Choroid plexus epithelial cell (primary cell): ENCODE results near the gene GLB1L.

Experiments
- DNase-seq: peaks from one replicate; pipeline ENCODE4 v3.0.0-alpha.2; 2010; ENCODE audit warnings: low read depth
- H3K4me3 ChIP-seq: 2 replicates; pipeline ENCODE4 v1.5.1; 2011; ENCODE audit warnings: low read depth, mild to moderate bottlenecking, control low read depth, low read length, moderate library complexity
- TF ChIP-seq, protein P1 (sequence below): conservative IDR thresholded peaks from 2 replicates; pipeline ENCODE4 v1.5.1; 2011; ENCODE audit warnings: low read depth, mild to moderate bottlenecking, control low read depth, inconsistent platforms, low read length, moderate library complexity

The GLB1L gene

DNA sequence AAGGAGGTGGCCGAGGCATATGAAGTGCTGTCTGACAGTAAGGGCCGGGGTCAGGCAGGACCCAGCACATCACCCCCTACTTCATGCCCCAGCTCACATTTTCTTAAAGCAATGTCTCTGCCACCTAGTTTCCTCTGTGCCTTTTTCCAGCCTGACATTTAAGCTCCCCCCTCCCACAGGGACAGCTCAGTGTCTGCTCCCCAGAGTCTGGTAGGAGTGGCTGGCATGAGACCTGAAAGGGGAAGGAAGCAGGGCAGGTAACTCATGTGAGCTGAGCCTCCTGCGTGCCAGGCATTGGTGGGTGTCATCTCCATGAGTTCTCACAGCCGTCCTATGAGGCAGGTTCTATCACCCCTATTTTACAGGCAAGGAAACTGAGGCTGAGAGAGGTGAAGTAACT is 35.4 kb upstream of the GLB1L start:
- no peak overlapping the region for H3K4me3 ChIP-seq
- no peak for DNase-seq
- TF ChIP-seq, protein P1, sequence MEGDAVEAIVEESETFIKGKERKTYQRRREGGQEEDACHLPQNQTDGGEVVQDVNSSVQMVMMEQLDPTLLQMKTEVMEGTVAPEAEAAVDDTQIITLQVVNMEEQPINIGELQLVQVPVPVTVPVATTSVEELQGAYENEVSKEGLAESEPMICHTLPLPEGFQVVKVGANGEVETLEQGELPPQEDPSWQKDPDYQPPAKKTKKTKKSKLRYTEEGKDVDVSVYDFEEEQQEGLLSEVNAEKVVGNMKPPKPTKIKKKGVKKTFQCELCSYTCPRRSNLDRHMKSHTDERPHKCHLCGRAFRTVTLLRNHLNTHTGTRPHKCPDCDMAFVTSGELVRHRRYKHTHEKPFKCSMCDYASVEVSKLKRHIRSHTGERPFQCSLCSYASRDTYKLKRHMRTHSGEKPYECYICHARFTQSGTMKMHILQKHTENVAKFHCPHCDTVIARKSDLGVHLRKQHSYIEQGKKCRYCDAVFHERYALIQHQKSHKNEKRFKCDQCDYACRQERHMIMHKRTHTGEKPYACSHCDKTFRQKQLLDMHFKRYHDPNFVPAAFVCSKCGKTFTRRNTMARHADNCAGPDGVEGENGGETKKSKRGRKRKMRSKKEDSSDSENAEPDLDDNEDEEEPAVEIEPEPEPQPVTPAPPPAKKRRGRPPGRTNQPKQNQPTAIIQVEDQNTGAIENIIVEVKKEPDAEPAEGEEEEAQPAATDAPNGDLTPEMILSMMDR = no peak

DNA sequence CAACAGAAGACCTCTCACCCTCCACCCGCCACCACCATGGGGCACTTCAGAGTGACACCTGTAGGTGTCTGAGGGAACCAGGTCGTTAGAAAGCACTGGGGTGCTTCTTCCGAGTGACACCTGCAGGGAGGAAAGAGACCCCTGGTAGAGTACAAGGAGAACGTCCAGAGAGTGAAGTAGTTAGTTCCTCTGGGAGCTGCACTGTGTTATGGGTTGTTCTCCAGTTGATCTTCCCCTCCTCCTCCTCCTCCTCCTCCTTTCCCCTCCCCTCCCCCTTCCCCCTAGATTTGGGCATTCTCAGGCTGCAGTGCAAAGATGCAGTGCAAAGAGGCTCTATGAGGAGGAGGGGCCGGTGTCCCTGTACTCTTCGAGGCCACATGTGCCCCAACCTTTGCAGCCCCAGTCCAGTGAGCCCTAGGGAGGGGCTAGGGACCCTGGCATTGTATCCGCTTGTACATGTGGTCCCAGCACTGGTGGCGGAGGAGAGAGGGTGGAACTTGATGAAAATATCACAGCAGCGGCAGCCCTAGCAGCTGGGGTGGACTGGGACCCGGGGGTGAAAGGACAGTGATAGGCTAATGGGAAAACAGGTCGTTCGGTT is 34.8 kb upstream of the GLB1L start:
- TF ChIP-seq, protein P1 = peak; percentile 2
- H3K4me3 ChIP-seq = peak overlapping the region; percentile 61
- DNase-seq = no peak

DNA sequence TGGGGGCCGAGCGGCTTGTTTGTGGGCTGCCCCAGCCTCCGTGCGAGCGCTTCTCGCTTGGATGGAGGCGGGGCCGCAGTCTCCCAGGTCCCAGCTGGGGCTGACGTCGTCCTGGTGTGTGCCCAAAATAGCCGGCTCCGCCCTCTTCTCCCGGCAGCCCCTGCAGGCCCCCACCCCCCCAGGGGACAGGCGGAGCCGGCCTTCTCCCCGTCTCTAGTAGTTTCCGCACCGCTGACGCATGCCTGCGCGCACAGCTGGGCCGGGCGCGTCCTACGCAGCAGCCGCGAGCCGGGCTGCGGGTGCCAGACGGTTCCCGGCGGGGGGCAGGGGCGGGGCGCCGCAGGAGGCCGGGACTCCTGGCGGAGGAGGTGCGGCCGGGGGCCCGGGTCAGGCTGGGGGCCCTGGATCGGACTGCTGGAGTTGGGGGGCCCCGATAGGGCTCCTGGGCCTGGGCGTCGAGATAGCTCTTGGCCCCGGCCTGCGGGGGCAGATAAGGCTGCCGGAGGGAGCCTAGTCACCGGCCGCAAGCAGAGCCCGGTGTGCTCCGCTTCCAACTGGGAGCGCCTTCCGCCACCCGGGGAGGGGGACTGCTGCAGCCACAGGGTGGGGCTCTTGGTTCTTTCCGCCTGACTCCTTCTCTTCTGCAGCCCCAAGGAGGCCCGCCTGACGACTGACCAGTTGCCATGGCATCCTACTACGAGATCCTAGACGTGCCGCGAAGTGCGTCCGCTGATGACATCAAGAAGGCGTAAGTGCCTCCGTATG is 34.1 kb upstream of the GLB1L start, which contains the start of gene DNAJB2:
DNAJB2 (plus strand) TSS at position 216 of the 765 bp plus-strand sequence; CDS start at position 684, 468 bp downstream.
- peak within 1 kb of the TSS; percentile 61 for H3K4me3 ChIP-seq
- DNase-seq = peak; percentile 100
- TF ChIP-seq, protein P1 = peak; percentile 41

DNA sequence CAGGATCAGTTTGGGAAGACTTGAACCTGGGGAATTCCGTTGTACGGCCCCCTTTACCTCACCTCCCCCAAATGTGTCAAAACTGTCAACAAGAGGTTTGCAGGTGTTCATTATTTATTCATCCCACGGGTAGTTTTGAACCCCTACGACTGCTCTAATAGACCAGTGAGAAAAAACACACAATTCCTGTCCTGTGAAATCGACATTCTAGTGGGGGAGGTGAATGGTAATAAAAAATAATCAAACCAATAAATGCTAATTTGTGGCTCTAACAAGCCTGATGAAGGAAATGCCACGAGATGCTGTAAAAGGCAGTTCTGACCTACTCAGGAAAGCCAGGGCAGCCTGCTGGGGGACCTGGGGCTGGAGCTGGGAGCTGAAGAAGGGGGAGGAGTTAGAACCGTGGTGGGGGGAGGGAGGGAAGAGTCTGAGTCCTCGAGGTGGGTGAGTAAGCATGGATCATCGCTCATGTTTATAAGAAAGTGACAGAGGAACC is 33.5 kb upstream of the GLB1L start:
- H3K4me3 ChIP-seq = peak overlapping the region; percentile 44
- no peak for DNase-seq
- TF ChIP-seq, protein P1 = peak; percentile 15

DNA sequence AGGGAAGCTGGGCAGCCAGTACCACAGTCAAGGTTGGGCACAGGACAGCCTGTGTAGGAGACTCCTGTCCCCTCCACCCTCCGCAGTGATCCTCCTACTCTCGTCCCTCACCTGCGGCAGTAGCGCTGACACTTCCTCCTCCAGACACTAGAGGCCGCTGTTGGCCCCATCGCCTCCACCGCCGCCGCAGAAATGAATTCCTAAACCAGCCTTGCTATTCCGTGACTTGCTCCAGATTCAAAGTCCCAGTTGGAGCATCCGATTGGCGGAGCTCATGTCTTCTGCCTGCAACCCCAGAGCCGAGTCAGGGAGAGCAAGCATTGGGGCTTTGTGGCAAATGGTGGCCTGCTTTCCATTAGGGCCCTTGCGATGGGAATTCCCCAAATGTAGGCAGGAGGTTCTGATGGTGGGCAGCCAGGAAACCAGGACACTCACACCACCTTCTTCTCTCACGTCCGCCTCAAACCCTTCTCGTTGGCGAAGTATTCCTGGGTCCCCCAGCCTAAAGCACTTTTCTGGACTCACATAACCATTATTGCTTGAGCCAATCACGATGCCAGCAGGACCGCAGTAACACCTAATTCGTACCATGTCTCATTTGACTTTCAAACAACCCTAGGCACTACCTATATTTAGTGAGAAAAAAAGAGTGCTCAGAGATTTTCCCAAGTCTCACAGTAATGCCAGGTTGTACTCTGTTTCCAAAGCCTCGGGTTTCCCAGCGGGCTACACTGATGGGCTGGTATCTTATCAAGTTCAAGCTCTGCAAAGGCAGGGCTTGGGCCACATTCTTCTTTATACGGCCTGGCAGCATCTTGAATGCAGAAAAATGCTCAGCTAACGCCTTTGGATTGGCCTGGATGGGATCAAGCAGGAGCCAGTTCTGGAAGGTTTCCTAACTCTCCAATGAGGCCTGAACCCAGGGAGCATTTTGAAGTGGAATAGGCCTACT is 32.7 kb upstream of the GLB1L start:
- H3K4me3 ChIP-seq = peak overlapping the region; percentile 44
- peak; percentile 77 for DNase-seq
- TF ChIP-seq, protein P1 = peak; percentile 98

DNA sequence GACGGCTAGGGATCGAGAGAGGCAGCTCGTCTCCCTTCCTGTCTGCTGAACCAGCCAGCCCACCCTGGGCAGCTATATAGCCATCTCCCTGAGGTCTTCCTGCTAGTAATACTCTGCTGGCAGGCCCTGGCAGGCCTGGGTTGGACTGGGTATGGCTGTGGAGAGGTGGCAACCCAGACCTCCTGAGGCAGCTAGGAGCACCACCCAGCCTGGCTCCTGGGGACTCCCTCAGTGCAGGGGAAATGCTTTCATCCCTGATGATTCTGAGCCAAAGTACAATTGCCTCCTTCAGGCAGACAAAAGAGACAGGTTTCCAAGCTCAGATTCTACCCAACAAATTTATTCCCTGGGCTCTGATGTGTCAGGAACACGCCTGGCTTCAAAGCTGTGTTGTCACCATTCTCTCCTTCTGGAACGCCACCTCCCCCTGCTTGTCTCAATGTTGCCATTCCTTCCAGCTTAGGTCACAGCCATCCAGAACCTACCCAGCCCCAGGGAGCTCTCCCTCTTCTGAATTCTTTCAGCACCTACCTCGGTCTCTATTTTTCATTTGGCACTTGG is 29.2 kb upstream of the GLB1L start:
- H3K4me3 ChIP-seq = no peak overlapping the region
- TF ChIP-seq, protein P1 = no peak
- peak; percentile 73 for DNase-seq
